Measurements from ENCODE around the gene LPCAT1. TPM values are rescaled to one million over a fixed set of nuclear protein-coding genes. Genes with fewer than 3 reads are reported as not detected.

LPCAT1 gene
- total RNA-seq, 5 donors from 2014 or later (not counting 1 experiment from before 2014, with no cell fraction given) = 27.9 to 57.7 (median 50.3) TPM

DNA sequence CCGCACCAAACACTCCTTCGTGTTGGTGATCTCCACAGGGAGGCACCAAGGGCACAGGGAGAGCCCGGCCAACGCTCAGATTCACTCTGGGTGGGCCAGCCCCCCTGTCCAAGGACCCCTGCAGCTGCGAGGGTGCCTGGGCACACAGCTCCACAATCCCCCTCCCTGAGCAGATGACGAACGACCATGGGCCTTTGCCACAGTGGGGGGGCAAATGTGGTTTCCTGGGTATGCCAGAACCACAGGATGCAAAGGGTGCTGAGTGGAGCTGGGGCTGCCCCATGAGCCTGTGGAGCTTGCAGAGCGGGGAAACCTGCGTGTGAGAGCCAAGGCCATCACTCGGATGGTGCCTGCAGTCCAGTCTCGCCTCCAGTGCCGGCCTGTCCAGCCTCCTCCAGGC, 31.0 kb downstream of the LPCAT1 start:
- H3K36me3 Mint-ChIP-seq = peaks cover 26% of the 10 kb centered on the region
- H3K4me3 Mint-ChIP-seq = no peak overlapping the region

DNA sequence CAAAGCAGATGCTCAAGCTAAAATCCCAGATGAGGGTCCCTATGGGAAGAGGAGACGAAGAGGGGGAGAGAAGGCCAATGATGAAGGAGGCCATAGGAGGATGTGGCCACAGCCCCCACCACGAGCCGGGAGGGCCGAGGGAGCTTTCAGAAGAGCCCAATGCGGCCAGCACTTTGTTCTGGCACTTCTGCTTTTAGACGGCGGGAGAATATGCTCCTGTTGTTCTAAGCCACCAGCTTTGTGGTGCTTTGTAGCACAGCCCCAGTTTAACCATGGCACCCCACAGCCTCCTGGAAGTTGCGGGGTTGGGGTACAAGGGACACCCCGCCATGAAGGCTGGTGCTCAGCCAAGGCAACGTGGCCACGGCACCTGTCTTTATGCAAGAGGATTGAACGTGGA, 33.4 kb downstream of the LPCAT1 start:
- Histone ChIP-seq H3K4me1 (ENCODE audit: control insufficient read depth in 1 of 2, extremely low read depth in 1 of 2, insufficient read depth in 2 of 2, low read length in 2 of 2) (peaks cover 4 to 57% of the 10 kb centered on the region in 2 experiments), H3K27ac (ENCODE audit: low read length) (no peak overlapping the region), H3K4me3 (ENCODE audit: control insufficient read depth in 1 of 2, extremely low read depth in 1 of 2, low read length in 1 of 2) (no peak overlapping the region), H3K9me3 (no peaks in the 10 kb centered on the region), H3K27me3 (replicated peaks in 1 of 2; ENCODE audit: control insufficient read depth in 2 of 2, extremely low read depth in 1 of 2, insufficient read depth in 2 of 2, low read length in 1 of 2) (no peaks in the 10 kb centered on the region), H3K36me3 (ENCODE audit: control insufficient read depth in 2 of 2, extremely low read depth in 1 of 2, insufficient read depth in 1 of 2, low read length in 1 of 2) (peaks cover 9 to 65% of the 10 kb centered on the region in 2 donors)
- no peak overlapping the region for H3K27ac Mint-ChIP-seq
- CTCF ChIA-PET = no interaction called here
- no peak for ATAC-seq (replicated peaks in 1 of 4)
- POLR2A ChIA-PET = no interaction called here
- H3K36me3 Mint-ChIP-seq = peaks cover 26% of the 10 kb centered on the region
- 72% methylated on average over 7 of the region's 12 CpGs for WGBS (ENCODE audit: insufficient coverage)
- no peak overlapping the region for H3K4me3 Mint-ChIP-seq
- H3K27me3 Mint-ChIP-seq = no peaks in the 10 kb centered on the region
- DNase-seq = no peak
- no peaks in the 10 kb centered on the region for H3K9me3 Mint-ChIP-seq
- peaks cover 4 to 35% (median 22%) of the 10 kb centered on the region in 3 donors for H3K4me1 Mint-ChIP-seq

More for the DNA sequence above, 31.0 kb downstream of the LPCAT1 start:
- H3K27me3 Mint-ChIP-seq = no peaks in the 10 kb centered on the region
- ChIA-PET POLR2A (no interaction called here), CTCF (no interaction called here)
- WGBS (ENCODE audit: insufficient coverage) = 55% methylated on average over 9 of the region's 12 CpGs
- H3K9me3 Mint-ChIP-seq = no peaks in the 10 kb centered on the region
- DNase-seq (peak in 14 of 35 experiments; percentile 14 to 63 (median 28)), ATAC-seq (replicated peaks in 1 of 4) (peak in 1 of 4 experiments; percentile 37)
- H3K27ac ChIP-seq (ENCODE audit: low read length) = peak overlapping the region; percentile 29
- peaks cover 7 to 78% of the 10 kb centered on the region in 2 experiments for H3K4me1 ChIP-seq (ENCODE audit: control insufficient read depth in 1 of 2, extremely low read depth in 1 of 2, insufficient read depth in 2 of 2, low read length in 2 of 2)
- H3K27me3 ChIP-seq (replicated peaks in 1 of 2; ENCODE audit: control insufficient read depth in 2 of 2, extremely low read depth in 1 of 2, insufficient read depth in 2 of 2, low read length in 1 of 2) = no peaks in the 10 kb centered on the region
- H3K4me1 Mint-ChIP-seq = peaks cover 21 to 53% (median 27%) of the 10 kb centered on the region in 3 donors
- no peak overlapping the region for H3K27ac Mint-ChIP-seq
- peaks cover 6 to 50% of the 10 kb centered on the region in 2 donors for H3K36me3 ChIP-seq (ENCODE audit: control insufficient read depth in 2 of 2, extremely low read depth in 1 of 2, insufficient read depth in 1 of 2, low read length in 1 of 2)
- no peak overlapping the region for H3K4me3 ChIP-seq (ENCODE audit: control insufficient read depth in 1 of 2, extremely low read depth in 1 of 2, low read length in 1 of 2)
- H3K9me3 ChIP-seq = no peaks in the 10 kb centered on the region

DNA sequence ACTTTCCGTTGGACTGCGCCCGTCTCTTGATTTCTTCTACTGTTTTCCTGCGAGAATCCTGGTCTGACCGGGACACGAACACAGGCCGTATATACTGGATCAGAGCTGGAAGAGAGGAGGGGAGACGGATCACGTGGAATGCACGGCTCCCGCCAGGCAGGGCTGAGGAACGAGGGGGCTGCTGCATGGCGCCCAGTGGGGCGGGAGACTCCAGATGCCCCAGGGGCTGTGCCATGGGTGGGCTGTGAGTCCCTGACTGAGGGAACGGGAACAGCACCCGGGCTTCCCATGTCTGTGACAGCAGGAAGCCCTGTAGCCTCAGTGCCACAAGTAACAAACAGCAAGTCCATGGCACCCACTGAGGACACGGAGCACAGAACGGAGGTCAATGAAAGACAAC, 34.0 kb downstream of the LPCAT1 start:
- Mint-ChIP-seq H3K9me3 (no peaks in the 10 kb centered on the region), H3K27ac (peak overlapping the region in 1 of 2 donors; percentile 34), H3K4me1 (peaks cover 0 to 30% (median 17%) of the 10 kb centered on the region in 3 donors), H3K27me3 (no peaks in the 10 kb centered on the region), H3K4me3 (no peak overlapping the region), H3K36me3 (peaks cover 26% of the 10 kb centered on the region)
- Histone ChIP-seq H3K27ac (ENCODE audit: low read length) (peak overlapping the region; percentile 56), H3K4me1 (ENCODE audit: control insufficient read depth in 1 of 2, extremely low read depth in 1 of 2, insufficient read depth in 2 of 2, low read length in 2 of 2) (peaks cover 2 to 56% of the 10 kb centered on the region in 2 experiments), H3K4me3 (ENCODE audit: control insufficient read depth in 1 of 2, extremely low read depth in 1 of 2, low read length in 1 of 2) (no peak overlapping the region), H3K9me3 (no peaks in the 10 kb centered on the region), H3K36me3 (ENCODE audit: control insufficient read depth in 2 of 2, extremely low read depth in 1 of 2, insufficient read depth in 1 of 2, low read length in 1 of 2) (peaks cover 14 to 70% of the 10 kb centered on the region in 2 donors), H3K27me3 (replicated peaks in 1 of 2; ENCODE audit: control insufficient read depth in 2 of 2, extremely low read depth in 1 of 2, insufficient read depth in 2 of 2, low read length in 1 of 2) (no peaks in the 10 kb centered on the region)
- WGBS (ENCODE audit: insufficient coverage) = 87% methylated on average over 18 of the region's 18 CpGs
- ATAC-seq (replicated peaks in 1 of 4) (no peak), DNase-seq (no peak)
- ChIA-PET POLR2A (no interaction called here), CTCF (no interaction called here)

DNA sequence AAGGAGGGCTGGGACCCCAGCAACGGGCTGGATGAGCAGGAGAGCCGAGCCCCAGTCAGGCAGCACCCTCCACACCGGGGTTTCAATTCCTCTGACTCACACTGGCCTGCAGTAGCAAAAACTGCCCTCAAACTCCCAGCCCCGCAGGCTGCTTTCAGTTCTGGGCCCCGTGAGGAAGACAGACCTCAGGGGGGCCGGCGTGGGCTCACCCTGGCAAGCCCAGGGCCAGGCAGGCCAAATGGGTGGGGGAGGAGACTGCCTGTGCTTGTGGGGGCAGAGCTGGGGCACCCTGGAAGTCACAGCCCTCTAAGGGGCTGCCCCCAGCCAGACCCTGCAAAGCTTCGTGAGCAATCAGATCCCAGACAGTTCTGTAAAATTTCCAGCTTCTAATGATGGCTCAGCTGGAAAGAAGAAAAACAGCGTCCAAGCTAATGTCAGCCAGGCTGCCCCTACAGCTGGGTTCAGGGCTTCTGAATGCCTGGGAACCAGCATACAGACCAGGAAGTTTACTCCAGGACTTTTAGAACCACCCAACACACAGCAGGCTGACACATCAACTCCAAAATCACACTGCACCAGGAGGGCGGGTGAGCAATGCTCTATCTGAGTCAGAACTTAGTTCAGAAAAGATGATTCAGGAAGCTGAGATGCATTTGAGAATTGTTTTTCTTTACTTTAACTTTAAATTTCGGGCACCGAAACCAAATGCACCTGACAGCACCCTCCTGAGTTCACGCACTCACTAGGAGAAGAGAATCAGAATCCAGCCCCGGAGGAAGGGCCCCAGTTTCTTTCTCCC, 34.7 kb downstream of the LPCAT1 start:
- no peak overlapping the region for H3K4me3 ChIP-seq (ENCODE audit: control insufficient read depth in 1 of 2, extremely low read depth in 1 of 2, low read length in 1 of 2)
- peaks cover 15 to 67% of the 10 kb centered on the region in 2 donors for H3K36me3 ChIP-seq (ENCODE audit: control insufficient read depth in 2 of 2, extremely low read depth in 1 of 2, insufficient read depth in 1 of 2, low read length in 1 of 2)
- DNase-seq (peak in 2 of 35 experiments; percentile 10 to 57), ATAC-seq (replicated peaks in 1 of 4) (peak; percentile 32 to 69 (median 48))
- Mint-ChIP-seq H3K27me3 (no peaks in the 10 kb centered on the region), H3K36me3 (peaks cover 26% of the 10 kb centered on the region), H3K9me3 (no peaks in the 10 kb centered on the region), H3K4me1 (peaks cover 0 to 27% (median 16%) of the 10 kb centered on the region in 3 donors), H3K4me3 (no peak overlapping the region), H3K27ac (peak overlapping the region; percentile 32 to 34)
- H3K27me3 ChIP-seq (replicated peaks in 1 of 2; ENCODE audit: control insufficient read depth in 2 of 2, extremely low read depth in 1 of 2, insufficient read depth in 2 of 2, low read length in 1 of 2) = no peaks in the 10 kb centered on the region
- ChIA-PET CTCF (no interaction called here), POLR2A (no interaction called here)
- 56% methylated on average over 8 of the region's 14 CpGs for WGBS (ENCODE audit: insufficient coverage)
- peaks cover 2 to 51% of the 10 kb centered on the region in 2 experiments for H3K4me1 ChIP-seq (ENCODE audit: control insufficient read depth in 1 of 2, extremely low read depth in 1 of 2, insufficient read depth in 2 of 2, low read length in 2 of 2)
- H3K9me3 ChIP-seq = no peaks in the 10 kb centered on the region
- H3K27ac ChIP-seq (ENCODE audit: low read length) = peak overlapping the region; percentile 56

DNA sequence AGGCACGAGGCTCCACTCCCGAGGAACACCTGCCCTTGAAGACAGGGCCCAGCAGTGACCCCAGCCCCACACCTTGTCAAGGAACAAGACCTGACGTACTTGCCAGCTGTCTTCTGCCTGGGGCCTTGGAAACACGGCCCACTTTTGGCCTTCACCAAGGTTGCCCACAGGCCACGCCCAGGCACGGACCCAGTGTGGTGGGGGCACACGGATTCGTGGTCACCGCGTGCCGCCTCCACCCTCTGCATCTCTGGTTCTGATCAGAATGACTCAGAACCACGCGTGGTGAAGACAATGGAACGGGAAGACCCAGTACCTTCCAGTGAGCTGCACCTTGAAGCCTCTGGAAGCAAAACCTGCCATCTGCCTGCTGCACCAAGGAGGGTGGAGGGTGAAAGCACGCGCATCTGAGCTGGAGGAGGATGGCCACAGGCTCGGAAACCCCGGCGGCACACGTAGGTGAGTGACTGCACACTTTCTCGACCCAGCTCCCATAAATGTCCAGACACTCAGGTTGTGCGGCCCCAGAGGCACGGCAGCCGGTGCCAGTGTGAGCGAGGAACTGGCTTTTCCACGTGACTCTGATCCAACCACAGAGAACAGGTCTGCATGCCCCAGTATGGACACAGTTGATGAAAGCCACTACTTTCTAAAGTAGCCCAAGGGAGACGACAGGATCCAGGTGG, 36.5 kb downstream of the LPCAT1 start:
- ChIA-PET CTCF (interaction anchor here in 1 of 2 donors (0.9 kb wide), 1 partner anchor 155 kb away, joined by 3 read pairs; no protein-coding TSS in a partner anchor), POLR2A (no interaction called here)
- WGBS (ENCODE audit: insufficient coverage) = 85% methylated on average over 22 of the region's 27 CpGs
- H3K9me3 Mint-ChIP-seq = no peaks in the 10 kb centered on the region
- no peak overlapping the region for H3K4me3 Mint-ChIP-seq
- H3K27ac Mint-ChIP-seq = no peak overlapping the region
- H3K4me3 ChIP-seq (ENCODE audit: control insufficient read depth in 1 of 2, extremely low read depth in 1 of 2, low read length in 1 of 2) = no peak overlapping the region
- H3K9me3 ChIP-seq = no peaks in the 10 kb centered on the region
- H3K27me3 Mint-ChIP-seq = no peaks in the 10 kb centered on the region
- peaks cover 0 to 19% (median 7%) of the 10 kb centered on the region in 3 donors for H3K4me1 Mint-ChIP-seq
- no peak for ATAC-seq (replicated peaks in 1 of 4)
- H3K27me3 ChIP-seq (replicated peaks in 1 of 2; ENCODE audit: control insufficient read depth in 2 of 2, extremely low read depth in 1 of 2, insufficient read depth in 2 of 2, low read length in 1 of 2) = no peaks in the 10 kb centered on the region
- DNase-seq = no peak
- peaks cover 18 to 57% of the 10 kb centered on the region in 2 donors for H3K36me3 ChIP-seq (ENCODE audit: control insufficient read depth in 2 of 2, extremely low read depth in 1 of 2, insufficient read depth in 1 of 2, low read length in 1 of 2)
- no peak overlapping the region for H3K27ac ChIP-seq (ENCODE audit: low read length)
- peaks cover 0 to 33% of the 10 kb centered on the region in 2 experiments for H3K4me1 ChIP-seq (ENCODE audit: control insufficient read depth in 1 of 2, extremely low read depth in 1 of 2, insufficient read depth in 2 of 2, low read length in 2 of 2)
- H3K36me3 Mint-ChIP-seq = peaks cover 21% of the 10 kb centered on the region

DNA sequence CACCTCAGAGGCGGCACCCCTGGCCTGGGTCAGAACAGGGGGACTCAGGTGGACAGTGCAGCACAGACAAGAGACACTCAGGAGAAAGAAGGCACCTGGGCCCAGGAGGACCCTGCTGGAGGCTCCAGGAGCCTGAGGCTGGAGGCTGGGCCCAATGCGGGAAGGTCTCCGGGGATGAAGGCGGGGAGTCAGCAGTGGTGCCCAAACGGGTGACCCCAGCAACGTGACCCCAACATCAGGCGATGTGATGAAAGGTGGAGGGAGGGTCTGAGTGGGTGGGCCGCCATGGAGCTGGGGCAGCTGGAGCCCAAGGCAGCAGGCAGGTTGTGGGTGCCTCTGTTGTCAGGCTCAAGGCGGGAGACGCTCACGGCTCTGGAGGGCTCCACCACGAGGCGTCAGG, 37.5 kb downstream of the LPCAT1 start:
- POLR2A ChIA-PET = no interaction called here
- WGBS (ENCODE audit: insufficient coverage) = 89% methylated on average over 5 of the region's 13 CpGs
- ATAC-seq (replicated peaks in 1 of 4) (no peak), DNase-seq (no peak)
- H3K4me1 ChIP-seq (ENCODE audit: control insufficient read depth in 1 of 2, extremely low read depth in 1 of 2, insufficient read depth in 2 of 2, low read length in 2 of 2) = peaks cover 0 to 28% of the 10 kb centered on the region in 2 experiments
- H3K36me3 ChIP-seq (ENCODE audit: control insufficient read depth in 2 of 2, extremely low read depth in 1 of 2, insufficient read depth in 1 of 2, low read length in 1 of 2) = peaks cover 17 to 51% of the 10 kb centered on the region in 2 donors
- CTCF ChIA-PET = interaction anchor here in 1 of 2 donors (0.9 kb wide), 1 partner anchor 156 kb away, joined by 3 read pairs; no protein-coding TSS in a partner anchor
- H3K4me3 ChIP-seq (ENCODE audit: control insufficient read depth in 1 of 2, extremely low read depth in 1 of 2, low read length in 1 of 2) = no peak overlapping the region
- H3K36me3 Mint-ChIP-seq = peaks cover 23% of the 10 kb centered on the region
- H3K9me3 ChIP-seq = no peaks in the 10 kb centered on the region
- no peak overlapping the region for H3K27ac Mint-ChIP-seq
- no peaks in the 10 kb centered on the region for H3K27me3 ChIP-seq (replicated peaks in 1 of 2; ENCODE audit: control insufficient read depth in 2 of 2, extremely low read depth in 1 of 2, insufficient read depth in 2 of 2, low read length in 1 of 2)
- no peaks in the 10 kb centered on the region for H3K27me3 Mint-ChIP-seq
- no peak overlapping the region for H3K27ac ChIP-seq (ENCODE audit: low read length)
- H3K4me3 Mint-ChIP-seq = no peak overlapping the region
- H3K9me3 Mint-ChIP-seq = no peaks in the 10 kb centered on the region
- peaks cover 5 to 20% (median 6%) of the 10 kb centered on the region in 3 donors for H3K4me1 Mint-ChIP-seq

Measured in T-cell (primary cell).